ENCODE results near the gene HOMER2. TPM values are rescaled to one million over a fixed set of nuclear protein-coding genes. Genes with fewer than 3 reads are reported as not detected.

Gene HOMER2
- total RNA-seq, 4 donors from 2014 or later: 81.4 to 120 (median 99.2) TPM

- H3K36me3 ChIP-seq: no peaks in the 10 kb centered on the region
- H3K4me3 ChIP-seq: no peak overlapping the region
- WGBS: 89% methylated on average over 2 of the region's 2 CpGs
- no peaks in the 10 kb centered on the region for H3K9me3 ChIP-seq
- no peak overlapping the region for H3K27ac ChIP-seq
- H3K4me1 ChIP-seq: no peaks in the 10 kb centered on the region
- H3K27me3 ChIP-seq: no peaks in the 10 kb centered on the region
- TF ChIP-seq CTCF (IDR thresholded peaks at IDR 0.05) (no peak), EP300 (IDR thresholded peaks at IDR 0.05) (no peak), POLR2AphosphoS5 (IDR thresholded peaks at IDR 0.05) (no peak), POLR2A (IDR thresholded peaks at IDR 0.05) (no peak)
- no peak for DNase-seq (ENCODE audit: low spot score in 2 of 2)
These were observed 22.1 kb downstream of the HOMER2 start for GRCh38 chr15:82930461-82930860.

- H3K36me3 ChIP-seq: no peaks in the 10 kb centered on the region
- H3K4me3 ChIP-seq: no peak overlapping the region
- no peak for TF ChIP-seq POLR2AphosphoS5 (IDR thresholded peaks at IDR 0.05)
- TF ChIP-seq POLR2A (IDR thresholded peaks at IDR 0.05): no peak
- no peak for TF ChIP-seq EP300 (IDR thresholded peaks at IDR 0.05)
- no peak for TF ChIP-seq CTCF (IDR thresholded peaks at IDR 0.05)
- DNase-seq (ENCODE audit: low spot score in 2 of 2): no peak
- 68% methylated on average over 2 of the region's 2 CpGs for WGBS
- H3K4me1 ChIP-seq: no peaks in the 10 kb centered on the region
- H3K27ac ChIP-seq: no peak overlapping the region
- no peaks in the 10 kb centered on the region for H3K27me3 ChIP-seq
- no peaks in the 10 kb centered on the region for H3K9me3 ChIP-seq
These were observed 23.8 kb downstream of the HOMER2 start for GRCh38 chr15:82928711-82929110.

GRCh38 chr15:82923744-82924143 lies 28.8 kb downstream of the HOMER2 start:
- 95% methylated on average over 7 of the region's 7 CpGs for WGBS
- DNase-seq (ENCODE audit: low spot score in 2 of 2): no peak

GRCh38 chr15:82922737-82923136 lies 29.8 kb downstream of the HOMER2 start:
- Histone ChIP-seq H3K4me1 (peaks cover 12% of the 10 kb centered on the region), H3K27ac (no peak overlapping the region), H3K9me3 (no peaks in the 10 kb centered on the region), H3K4me3 (no peak overlapping the region), H3K27me3 (no peaks in the 10 kb centered on the region), H3K36me3 (no peaks in the 10 kb centered on the region)
- TF ChIP-seq EP300 (IDR thresholded peaks at IDR 0.05) (no peak), POLR2A (IDR thresholded peaks at IDR 0.05) (no peak), CTCF (IDR thresholded peaks at IDR 0.05) (no peak), POLR2AphosphoS5 (IDR thresholded peaks at IDR 0.05) (no peak)
- 86% methylated on average over 4 of the region's 4 CpGs for WGBS
- DNase-seq (ENCODE audit: low spot score in 2 of 2): no peak

More at GRCh38 chr15:82923744-82924143, 28.8 kb downstream of the HOMER2 start:
- H3K9me3 ChIP-seq: no peaks in the 10 kb centered on the region
- no peak overlapping the region for H3K4me3 ChIP-seq
- TF ChIP-seq CTCF (IDR thresholded peaks at IDR 0.05) (no peak), POLR2A (IDR thresholded peaks at IDR 0.05) (no peak), POLR2AphosphoS5 (IDR thresholded peaks at IDR 0.05) (no peak), EP300 (IDR thresholded peaks at IDR 0.05) (no peak)
- H3K27ac ChIP-seq: no peak overlapping the region
- no peaks in the 10 kb centered on the region for H3K27me3 ChIP-seq
- peaks cover 7% of the 10 kb centered on the region for H3K4me1 ChIP-seq
- no peaks in the 10 kb centered on the region for H3K36me3 ChIP-seq

- DNase-seq (ENCODE audit: low spot score in 2 of 2): no peak
- Histone ChIP-seq H3K27me3 (no peaks in the 10 kb centered on the region), H3K9me3 (no peaks in the 10 kb centered on the region), H3K4me3 (no peak overlapping the region), H3K36me3 (no peaks in the 10 kb centered on the region), H3K27ac (peak overlapping the region; percentile 39), H3K4me1 (peaks cover 12% of the 10 kb centered on the region)
- TF ChIP-seq CTCF (IDR thresholded peaks at IDR 0.05) (no peak), EP300 (IDR thresholded peaks at IDR 0.05) (no peak), POLR2A (IDR thresholded peaks at IDR 0.05) (no peak), POLR2AphosphoS5 (IDR thresholded peaks at IDR 0.05) (no peak)
These were observed 30.6 kb downstream of the HOMER2 start for GRCh38 chr15:82921939-82922338.

Measured in suprapubic skin (tissue), 4 donors.